Activated T-helper 1 cell treated with anti-CD3 and anti-CD28 coated beads, Interleukin-2, amount 50 U/mL, for 16 hours (primary cell): ENCODE results near the gene PALM.

Experiments
- DNase-seq, 2 donors: peaks; one replicate each; pipeline ENCODE4 v3.0.0-alpha.2; 2020; ENCODE audit warnings: low read depth in 1 of 2, low spot score in 1 of 2

Gene PALM

DNA sequence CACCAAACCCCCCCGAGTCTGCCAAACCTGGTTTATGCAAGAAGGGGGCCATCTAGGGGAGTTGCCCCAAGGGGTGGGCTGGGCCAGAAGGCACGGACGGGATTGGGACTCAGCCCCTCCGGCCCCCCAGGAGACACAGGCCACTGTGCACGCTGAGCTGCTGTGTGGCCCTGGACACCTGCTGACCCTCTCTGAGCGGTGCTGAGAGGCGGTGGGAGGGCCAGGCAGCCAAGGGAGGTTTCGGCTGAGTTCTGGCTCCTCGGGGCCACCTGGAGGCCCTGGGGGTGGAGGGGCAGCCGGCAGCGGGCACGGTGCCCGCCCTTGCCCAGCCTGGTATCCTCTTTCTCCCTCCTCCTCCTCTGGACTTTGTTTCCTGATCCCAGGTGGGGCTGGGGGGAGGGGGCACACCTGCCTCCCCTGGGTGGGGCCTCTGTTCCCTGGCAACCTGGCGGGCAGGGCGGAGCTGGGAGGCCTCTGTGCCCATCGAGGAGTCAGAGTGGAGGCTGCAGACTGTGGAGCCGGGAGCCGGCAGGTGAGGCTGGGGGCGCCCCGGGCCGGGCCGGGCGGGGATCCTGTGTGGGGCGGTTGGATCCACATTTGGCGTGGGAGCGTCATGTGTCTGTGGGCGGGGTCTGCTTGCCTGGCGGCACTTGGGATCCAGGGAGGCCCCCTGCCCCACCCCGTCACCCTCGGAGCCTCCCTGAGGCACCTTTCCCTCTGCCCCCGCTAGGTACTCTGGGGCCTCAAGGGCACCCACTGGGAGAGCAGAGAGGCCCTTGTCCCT lies 42.1 kb downstream of the PALM start, which contains the start of gene MISP:
MISP (plus strand) TSS at position 473 of the 784 bp plus-strand sequence. CDS start 5,835 bp downstream, outside the sequence.
- DNase-seq = no peak

GRCh38 chr19:751501-752341 lies 43.0 kb downstream of the PALM start:
- DNase-seq = no peak

DNA sequence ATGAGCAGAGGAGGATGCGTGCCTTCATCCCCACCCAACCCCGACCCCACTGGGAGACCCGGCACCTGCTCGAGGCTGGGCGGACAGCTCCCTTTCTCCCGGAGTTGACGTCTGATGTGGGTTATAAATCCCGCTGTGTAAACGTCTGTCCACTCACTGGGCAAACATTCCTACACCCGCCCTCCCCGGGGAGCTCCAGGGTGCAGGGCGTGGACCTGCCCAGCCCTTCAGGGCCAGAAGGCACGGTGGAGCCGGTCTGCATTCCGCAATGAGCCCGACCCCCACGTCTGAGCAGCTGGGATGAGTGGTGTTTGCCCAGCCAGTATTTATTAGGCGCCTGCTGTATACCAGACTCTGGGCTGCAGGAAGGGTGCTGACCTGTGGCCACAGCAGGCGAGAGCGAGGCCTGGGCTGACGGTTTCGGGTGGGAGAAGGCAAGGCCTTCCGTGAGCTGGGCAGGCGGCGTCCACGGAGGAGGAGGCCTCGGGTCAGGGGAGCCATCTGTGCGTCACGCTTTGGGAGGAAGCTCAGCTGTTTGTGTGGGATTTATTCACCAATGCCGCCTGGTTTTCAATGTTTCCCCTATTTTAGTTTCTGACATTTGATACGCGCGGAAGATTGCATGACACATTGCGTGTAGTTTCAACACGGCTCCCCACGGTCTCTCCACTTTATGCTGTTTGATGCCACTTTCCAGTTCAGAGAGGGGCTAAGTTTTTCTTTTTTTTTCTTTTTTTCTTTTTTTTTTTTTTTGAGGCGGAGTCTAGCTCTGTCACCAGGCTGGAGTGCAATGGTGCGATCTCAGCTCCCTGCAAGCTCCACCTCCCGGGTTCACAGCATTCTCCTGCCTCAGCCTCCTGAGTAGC lies 44.1 kb downstream of the PALM start:
- no peak for DNase-seq

GRCh38 chr19:754530-754929 lies 45.8 kb downstream of the PALM start:
- no peak for DNase-seq

DNA sequence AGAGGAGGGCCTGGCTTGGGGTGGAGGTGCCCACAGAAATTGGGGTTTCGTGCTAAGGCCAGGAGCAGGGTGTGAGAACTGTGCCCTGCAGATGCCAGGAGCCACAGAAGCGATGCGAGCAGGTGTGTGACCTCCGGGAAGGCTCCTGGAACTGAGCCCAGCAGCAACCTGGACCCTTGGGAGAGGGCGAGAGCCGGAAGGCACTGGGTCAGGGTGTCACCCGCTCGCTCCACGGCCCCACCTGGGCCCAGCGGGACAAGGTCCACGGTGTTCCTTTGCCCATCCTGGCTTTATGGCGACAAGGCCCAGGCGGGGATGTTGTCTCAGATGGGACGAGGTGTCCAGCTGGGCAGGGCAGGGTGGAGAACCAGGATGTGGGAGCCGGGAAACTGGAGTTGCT lies 46.3 kb downstream of the PALM start:
- no peak for DNase-seq

DNA sequence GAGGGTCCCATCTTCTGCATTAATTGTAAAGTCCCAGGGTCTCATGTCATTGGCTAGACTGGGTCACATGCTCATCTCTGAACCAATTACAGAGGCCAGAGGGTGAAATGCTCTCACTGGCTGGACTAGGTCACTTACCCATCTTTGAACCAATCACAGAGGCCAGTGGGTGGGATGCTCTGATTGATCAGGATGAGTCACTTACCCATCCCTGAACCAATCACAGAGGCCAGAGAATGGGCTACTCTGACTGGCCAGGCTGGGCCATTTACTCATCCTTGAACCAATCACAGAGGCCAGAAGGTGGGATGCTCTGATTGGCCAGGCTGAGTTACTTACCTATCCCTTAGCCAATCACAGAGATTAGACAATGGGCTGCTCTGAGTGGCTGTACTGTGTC lies 47.5 kb downstream of the PALM start:
- no peak for DNase-seq

DNA sequence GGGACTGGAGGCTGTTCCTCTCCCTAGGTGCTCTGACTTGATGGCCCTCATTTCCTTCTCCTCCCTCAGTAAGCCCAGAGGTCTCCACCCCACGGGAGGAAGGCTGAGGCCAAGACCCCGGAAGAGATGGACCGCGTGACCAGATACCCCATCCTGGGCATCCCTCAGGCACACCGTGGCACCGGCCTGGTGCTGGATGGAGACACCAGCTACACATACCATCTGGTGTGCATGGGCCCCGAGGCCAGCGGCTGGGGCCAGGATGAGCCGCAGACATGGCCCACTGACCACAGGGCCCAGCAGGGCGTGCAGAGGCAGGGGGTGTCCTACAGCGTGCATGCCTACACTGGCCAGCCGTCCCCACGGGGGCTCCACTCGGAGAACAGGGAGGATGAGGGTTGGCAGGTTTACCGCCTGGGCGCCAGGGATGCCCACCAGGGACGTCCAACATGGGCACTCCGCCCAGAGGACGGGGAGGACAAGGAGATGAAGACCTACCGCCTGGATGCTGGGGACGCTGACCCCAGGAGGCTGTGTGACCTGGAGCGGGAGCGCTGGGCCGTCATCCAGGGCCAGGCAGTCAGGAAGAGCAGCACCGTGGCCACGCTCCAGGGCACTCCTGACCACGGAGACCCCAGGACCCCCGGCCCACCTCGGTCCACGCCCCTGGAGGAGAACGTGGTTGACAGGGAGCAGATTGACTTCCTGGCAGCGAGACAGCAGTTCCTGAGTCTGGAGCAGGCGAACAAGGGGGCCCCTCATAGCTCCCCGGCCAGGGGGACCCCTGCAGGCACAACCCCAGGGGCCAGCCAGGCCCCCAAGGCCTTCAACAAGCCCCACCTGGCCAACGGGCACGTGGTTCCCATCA lies 48.3 kb downstream of the PALM start:
- no peak for DNase-seq

- DNase-seq = no peak
These were observed 49.3 kb downstream of the PALM start for GRCh38 chr19:757811-758668.

GRCh38 chr19:763181-763580 lies 54.4 kb downstream of the PALM start:
- DNase-seq = no peak

GRCh38 chr19:763869-764268 lies 55.1 kb downstream of the PALM start:
- no peak for DNase-seq

DNA sequence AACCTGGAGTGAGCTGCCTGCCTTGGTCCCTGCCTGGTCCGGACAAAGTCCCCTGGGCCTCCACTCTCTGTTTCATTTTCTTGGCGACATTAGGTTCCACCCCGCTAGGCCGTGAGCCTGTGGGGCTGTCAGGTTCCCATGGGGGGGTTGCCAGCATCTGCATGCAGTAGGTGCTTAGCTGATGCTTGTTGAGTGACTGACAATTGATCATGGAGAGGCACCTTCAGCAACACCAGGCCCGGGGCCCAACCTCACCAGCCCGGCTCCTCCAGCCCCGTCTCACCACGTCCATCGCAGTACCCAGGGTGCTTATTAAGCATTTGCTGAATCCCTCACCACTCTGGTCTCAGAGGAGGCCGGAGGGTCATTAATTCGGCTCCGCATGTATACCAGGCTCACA lies 55.6 kb downstream of the PALM start:
- DNase-seq = no peak

DNA sequence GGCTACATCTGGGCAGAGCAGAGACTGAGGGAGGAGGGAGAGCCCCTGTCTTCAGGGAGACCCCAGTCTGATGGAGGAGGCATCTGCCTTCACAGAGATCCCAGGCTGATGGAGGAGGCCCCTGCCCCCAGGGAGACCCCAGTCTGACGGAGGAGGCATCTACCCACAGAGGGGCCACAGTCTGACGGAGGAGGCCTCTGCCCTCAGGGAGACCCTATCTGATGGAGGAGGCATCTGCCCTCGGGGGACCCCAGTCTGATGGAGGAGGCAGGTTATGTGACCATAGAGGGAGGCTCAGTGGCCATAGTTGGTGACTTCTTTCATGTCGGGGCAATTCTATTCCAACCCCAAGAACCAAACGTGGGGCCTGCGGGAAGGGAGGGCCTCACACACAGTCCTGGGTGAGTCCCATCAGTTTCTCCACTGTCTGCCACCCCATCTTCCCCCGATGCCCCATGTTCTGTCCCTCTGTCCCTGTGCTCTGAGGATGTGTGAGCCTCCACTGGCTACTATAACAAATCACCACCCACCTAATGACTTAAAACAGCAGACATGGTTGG lies 56.5 kb downstream of the PALM start:
- DNase-seq = no peak

DNA sequence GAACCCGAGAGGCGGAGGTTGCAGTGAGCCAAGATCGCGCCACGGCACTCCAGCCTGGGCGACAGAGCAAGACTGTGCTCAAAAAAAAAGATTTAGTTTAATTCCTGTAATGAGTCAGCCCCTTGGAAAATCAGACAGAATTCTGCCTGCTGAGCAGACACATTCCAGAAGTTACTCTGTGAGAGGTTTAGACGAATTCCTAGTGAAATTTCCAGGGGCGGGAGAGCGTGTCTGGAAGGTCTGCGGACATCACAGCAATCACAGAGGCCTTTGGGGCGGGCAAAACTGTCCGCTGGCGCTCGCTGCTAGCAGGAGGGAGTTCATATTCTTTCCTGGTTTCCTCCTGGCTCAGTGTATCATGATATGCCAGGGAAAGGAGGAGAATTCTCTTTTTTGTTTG lies 59.7 kb downstream of the PALM start:
- DNase-seq = no peak

DNA sequence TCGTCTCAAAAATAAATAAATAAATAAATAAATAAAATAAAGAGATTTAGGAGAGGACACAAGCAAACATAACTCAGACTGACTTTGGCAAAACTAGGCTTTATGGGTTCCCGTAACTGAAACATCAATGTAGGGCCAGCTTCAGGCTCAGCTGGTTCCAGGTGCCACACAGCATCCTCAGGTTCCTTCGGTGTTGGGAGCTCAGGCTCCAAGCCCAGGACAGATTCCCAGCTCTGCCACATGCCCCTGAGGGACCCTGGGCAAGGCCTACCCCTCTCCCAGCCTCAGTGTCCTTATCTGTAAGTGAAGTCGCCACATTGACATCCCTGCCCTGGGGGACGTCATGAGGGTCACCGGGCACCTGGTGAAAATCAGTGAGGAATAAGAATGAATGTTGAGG lies 60.9 kb downstream of the PALM start:
- DNase-seq = no peak

- DNase-seq = no peak
These were observed 62.6 kb downstream of the PALM start for GRCh38 chr19:771332-771785.

DNA sequence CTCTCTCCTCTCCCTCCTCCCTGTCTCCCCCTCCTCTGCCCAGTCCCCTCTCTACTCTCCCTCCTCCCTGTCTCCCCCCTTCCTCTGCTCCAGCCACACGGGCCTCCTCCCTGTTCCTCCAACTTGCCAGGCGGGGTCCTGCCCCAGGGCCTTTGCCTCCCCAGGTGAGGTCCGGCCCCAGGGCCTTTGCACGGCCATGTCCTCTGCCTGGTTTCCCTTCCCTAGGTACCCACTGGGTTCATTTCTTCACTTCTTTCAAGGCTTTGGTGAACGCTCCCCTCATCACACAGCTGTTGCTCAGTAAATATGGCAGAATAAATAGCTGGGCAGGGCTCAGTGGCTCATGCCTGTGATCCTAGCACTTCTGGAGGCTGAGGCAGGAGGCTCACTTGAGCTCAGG lies 63.3 kb downstream of the PALM start:
- DNase-seq = no peak

- DNase-seq = no peak
These were observed 64.1 kb downstream of the PALM start for GRCh38 chr19:772730-773436.

- DNase-seq = no peak
These were observed 67.8 kb downstream of the PALM start for GRCh38 chr19:776549-776948.
